HG03439 (cell line): ENCODE results near the gene SCNN1G.

Experiments used
- ATAC-seq: cut with Tn5 transposase; IDR thresholded peaks from one replicate; pipeline ENCODE4 v1.9.1; 2021; ENCODE audit warnings: mild to moderate bottlenecking, moderate library complexity; ENCODE audit not compliant: unreplicated experiment

SCNN1G gene

DNA sequence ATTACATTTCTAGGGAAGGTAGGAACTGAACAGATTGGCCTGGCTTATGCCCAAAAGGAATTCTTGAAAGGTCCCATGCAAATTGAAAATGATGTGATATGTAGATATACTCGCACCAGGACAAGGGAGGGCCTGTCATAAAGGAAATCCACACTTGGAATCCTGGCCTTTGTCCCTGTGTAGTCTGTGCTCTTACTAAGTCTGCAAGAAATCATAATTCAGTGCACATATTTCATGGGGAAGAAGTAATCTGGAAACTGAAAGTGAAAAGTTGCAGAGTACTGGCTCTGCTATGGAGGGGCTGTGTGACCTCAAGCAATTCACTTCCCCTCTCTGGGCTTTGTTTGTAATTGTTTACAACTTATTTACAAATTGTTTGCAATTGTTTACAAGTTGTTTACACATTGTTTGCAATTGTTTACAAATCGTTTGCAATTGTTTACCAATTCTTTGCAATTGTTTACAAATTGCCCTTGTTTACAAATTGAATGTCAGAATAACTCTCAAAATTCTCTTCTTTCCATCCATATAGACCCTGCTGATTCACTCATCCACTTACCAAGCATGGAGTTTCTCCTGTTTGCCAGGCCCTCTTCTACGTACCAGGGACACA lies 12.9 kb downstream of the SCNN1G start:
- ATAC-seq, result no peak

DNA sequence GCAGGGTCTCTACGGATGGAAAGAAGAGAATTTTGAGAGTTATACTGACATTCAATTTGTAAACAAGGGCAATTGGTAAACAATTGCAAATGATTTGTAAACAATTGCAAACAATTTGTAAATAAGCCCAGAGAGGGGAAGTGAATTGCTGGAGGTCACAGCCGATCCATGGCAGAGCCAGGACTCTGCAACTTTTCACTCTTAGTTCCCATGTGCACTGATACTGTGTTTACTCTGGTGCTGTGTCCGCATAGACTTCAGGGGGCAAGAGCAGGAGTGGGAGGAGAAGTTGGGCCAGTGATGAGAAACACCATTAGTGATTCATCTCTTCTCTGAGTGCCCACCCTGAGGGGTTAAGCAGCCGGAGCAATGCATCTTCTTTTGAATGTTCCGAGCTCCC lies 14.0 kb downstream of the SCNN1G start:
- ATAC-seq, result no peak

DNA sequence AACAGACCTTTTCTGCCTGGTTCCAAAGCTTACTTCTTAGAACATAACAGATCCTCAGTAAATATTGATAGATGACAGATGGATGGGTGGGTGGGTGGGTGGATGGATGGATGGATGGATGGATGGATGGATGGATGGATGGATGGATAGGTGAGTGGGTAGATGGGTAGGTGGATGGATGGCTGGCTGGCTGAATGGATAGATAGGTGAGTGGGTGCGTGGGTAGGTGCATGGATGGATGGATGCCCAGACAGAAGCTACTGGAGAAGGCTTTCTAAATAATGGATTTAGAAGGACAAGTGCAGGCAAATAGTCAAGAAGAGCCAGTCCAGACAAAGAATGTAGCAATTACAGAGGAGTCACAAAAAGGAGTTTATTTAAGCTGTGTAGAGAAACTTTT lies 19.6 kb downstream of the SCNN1G start:
- ATAC-seq, result no peak

DNA sequence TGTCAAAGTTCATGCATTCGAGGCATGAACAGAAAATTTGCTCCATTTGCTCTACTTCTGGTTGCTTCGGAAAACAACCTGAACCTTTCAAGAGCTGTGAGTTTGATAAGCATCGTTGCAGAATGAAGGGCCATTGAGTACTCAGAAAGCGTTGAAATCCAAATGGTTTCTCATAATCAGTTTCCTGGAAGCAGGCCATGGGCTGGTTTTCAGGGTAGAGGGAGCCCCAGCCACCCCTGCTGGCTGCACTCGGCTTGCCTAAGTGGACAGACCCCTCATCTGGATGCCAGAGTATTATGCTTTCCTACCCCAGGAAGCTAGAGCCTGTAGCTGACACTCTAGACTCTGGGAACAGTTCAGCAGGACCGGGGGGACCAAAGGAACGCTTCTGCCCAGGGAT lies 24.4 kb downstream of the SCNN1G start:
- no peak for ATAC-seq

DNA sequence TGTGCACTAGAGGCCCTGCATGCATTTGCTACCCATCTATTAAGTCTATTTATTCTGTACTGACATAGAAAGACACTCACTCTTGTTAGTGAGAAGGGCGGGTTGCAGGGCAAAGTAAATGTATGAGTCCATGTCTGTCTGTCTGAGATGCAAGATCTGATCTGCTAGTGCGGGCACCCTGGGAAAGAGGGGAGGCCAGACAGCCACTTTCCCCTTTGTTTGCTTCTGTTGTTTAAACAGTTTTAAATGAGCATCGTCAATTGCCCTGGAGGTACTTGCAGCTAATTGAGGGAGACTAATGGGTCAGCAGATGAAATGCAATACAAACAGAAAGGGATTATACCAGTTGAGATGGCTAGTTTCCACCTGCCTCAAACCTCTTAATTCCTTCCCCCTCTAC lies 24.9 kb downstream of the SCNN1G start:
- ATAC-seq, result no peak

DNA sequence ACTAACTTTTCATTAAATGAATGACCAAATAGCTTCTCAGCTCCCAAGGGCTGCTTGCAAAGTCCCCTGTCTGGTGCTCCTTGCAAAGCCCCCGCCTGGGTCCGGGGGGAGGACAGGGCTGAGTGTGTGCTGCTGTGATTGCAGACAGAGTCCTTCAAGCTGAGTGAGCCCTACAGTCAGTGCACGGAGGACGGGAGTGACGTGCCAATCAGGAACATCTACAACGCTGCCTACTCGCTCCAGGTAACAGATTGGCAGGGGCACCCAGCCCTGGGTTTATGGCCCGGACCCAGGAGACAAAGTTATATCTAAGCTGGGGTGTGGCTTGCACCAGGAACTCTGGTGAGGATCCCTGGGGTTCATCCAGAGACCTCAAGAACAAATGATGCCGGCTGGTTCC lies 27.1 kb downstream of the SCNN1G start:
- ATAC-seq, result no peak

DNA sequence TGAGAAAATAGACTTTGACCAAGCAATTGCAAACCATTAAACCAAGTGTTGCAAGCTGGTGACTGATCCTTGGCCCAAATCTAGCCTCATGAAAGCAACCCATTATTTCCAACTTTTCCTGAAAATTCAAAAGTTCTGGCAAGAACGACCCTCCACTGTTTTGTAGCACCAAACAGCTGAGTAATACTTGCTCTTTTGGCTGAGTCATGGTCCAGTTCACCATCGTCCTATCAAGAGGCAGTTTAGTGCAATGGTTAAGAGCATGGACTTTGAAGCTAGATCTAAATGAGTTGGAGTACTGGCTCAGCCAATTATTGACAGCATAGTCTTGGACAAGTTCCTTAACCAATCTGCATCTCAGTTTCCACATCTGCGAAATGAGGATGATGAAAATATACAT lies 31.3 kb downstream of the SCNN1G start:
- no peak for ATAC-seq

DNA sequence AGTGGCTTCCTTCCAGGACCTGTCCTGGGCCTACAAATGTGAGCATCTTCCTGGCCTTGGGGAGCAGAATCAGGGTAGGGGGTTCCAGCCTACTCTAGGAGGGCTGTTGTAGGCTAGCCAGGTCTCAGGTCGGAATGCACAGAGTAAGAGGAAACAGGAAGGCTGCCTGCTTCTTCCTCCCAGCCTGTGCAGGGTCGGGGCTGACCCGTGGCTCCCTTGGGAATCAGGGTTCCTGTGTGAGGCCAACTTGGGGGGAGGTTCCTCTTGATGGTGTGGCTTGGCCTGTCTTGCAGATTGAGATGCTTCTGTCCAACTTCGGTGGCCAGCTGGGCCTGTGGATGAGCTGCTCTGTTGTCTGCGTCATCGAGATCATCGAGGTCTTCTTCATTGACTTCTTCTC lies 32.3 kb downstream of the SCNN1G start:
- no peak for ATAC-seq

DNA sequence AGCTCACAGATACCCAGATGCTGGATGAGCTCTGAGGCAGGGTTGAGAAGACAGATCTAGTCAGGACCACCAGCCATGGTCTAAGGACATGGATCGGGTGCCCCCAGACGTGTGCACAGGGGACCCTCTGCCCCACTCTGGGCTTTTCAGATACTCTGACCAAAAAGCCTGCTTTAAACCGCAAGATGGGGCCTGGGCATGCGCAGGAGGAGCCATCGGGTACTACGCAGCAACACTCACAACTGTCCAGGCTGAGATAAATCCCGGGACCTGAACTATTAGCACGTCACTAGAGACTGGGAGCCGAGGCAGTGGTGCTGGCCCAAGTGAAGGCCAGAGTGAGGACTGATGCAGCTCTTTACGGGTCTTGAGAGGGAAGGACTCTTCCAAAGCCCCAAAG lies 32.9 kb downstream of the SCNN1G start:
- ATAC-seq, result no peak

DNA sequence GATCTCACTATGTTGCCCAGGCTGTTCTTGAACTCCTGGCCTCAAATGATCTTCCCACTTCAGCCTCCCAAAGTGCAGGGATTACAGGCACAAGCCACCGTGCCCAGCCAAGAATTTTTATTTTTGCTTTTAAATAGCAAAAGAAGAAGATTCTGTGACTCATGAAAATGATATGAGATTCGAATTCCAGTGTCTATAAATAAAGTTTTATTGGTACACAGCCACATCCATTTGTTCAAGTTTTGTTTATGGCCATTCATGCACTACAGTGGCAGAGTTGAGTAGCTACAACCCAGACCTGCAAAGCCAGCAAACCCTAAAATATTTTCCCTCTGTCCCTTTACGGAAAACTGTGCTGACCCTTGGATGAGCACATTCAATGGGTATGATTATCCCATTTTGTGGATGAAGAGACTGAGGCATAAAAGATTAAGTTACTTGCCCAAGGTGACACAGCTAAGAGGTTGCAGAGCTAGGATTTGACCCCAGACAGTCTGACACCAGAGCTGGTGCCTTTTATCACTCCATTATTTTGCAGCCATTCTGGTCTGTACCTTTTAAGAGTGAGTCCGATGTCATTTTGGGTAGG lies 34.2 kb downstream of the SCNN1G start:
- no peak for ATAC-seq

DNA sequence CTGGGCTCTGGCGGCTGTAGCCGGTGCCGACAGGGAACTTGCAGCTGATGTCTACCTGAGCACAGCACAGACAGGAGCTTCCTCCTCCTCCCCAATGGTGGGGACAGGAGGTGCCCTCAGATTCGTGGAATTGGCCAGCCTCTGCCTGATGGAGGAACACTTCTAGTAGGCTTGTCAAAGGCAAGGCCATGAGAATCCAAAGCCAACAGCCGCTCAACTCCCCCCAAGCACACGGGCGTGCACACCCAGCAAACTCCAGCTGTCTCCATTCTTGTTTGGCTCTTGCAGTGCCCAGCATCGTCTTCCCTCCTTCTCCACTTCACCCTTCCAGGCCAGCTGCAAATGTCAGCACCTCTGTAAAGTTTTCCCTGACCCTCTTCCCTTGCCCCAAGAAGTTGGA lies 35.1 kb downstream of the SCNN1G start:
- ATAC-seq, result no peak

DNA sequence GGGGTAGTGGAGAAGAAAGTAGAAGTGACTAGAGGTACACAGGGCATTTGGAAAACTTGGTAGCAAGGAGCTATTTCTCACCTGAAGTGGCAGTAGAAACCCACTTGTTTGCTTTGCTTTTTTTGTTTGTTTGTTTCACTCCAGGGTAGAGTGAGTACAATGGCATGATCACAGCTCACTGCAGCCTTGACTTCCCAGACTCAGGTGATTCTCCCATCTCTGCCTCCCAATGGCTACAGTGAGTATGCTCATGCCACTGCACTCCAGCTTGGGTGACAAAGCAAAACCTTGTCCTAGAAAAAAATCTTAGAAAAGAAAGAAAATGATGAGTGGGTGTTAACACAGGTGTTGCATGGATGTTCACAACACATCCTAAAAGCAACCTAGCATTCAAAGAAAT lies 40.4 kb downstream of the SCNN1G start:
- no peak for ATAC-seq

DNA sequence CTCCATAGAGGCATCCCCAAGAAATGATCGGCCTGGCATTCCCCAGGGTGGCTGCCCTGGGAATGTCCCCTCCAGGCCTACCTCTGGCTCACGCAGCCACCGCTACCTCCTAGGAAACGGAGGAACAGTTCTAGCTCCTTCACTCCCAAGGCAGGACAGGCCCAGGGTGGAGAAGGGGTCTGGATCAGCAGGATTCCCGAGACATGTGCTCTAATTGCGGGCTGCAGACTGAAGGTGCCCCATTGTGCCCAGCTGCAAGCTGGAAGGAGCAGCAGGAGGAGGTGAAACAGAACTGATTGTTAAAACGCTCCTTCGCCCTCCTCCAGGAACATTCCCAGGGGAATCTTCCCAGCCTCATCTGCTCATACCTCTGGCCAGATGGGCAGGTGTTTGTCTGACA lies 40.8 kb downstream of the SCNN1G start:
- ATAC-seq, result no peak

DNA sequence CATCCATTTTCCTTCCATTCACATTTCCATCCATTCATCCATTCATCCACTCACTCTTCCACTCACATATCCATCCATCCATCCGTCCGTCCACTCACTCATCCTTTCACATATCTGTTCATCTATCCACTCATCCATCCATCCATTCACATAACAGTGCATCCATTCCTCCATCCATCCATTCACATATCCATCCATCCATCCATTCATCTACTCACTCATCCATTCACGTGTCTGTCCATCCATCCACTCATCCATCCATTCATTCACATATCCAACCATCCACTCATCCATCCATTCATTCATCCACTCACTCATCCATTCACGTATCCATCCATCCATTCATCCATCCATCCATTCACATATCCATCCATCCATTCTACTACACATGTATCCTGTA lies 42.6 kb downstream of the SCNN1G start:
- no peak for ATAC-seq

DNA sequence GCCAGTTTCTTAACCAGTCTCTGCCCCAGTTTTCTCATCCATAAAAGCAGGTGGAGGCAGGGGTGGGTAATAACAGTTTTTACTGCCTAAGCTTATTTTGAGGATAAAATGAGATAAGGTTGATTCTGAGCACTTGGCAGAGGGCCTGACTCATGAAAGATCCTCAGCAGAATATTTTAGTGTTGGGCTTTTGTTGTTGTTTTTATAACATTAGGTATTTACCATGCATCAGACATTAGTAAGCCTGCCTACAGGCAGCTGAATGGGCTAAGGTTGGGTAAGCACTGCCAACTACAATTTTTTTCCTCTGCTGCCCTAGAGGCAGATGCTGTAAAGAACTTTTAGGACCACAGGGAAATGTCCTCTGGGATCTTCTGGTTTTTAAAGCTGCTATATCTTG lies 43.1 kb downstream of the SCNN1G start:
- no peak for ATAC-seq

DNA sequence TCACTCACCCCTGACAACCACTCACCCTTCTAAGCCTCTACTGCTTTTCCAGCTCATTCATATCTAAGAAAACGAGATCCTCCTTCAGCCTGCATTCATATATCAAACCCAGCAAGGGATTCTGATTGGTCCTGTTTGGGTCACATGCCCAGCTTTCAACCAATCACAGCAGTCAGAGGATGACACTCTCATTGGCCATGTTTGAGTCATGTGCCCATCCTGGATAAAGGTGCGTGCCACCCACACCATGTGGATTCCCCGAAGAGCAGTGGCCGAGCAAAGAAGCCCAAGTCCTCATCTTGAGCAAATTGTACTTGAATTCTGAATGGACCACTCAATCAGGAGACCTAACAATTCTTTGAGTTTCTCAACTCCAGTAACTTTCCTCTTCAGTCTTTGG lies 45.0 kb downstream of the SCNN1G start:
- no peak for ATAC-seq

DNA sequence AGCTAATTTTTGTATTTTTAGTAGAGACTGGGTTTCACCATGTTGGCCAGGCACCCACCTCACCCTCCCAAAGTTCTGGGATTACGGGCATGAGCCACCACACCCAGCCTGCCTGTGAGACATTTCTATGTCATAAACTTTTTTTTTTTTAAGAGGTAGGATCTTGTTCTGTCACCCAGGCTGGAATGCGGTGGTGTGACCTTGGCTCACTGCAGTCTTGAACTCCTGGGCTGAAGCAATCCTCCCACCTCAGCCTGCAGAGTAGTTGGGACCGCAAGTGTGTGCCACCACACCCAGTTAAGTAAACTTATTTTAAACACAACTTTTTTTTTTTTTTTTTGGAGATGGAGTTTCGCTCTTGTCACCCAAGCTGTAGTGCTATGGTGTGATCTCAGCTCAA lies 47.2 kb downstream of the SCNN1G start:
- ATAC-seq, result no peak

DNA sequence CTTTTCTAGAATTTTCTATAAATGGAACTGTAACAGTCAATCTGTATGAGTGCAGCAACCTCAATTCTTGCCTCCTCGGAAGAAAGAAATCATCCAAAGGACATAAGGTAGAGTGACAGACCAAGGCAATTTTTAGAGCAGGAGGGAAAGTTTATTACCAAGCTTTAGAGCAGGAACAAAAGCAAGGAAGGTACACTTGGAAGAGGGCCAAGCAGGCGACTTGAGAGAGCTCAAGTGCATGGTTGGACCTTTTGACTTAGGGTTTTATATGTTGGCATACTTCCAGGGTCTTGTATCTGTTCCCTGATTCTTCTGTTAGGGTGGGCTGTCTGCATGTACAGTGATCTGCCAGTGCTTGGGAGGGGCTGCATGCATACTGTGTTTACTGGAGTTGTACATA lies 50.3 kb downstream of the SCNN1G start:
- no peak for ATAC-seq

DNA sequence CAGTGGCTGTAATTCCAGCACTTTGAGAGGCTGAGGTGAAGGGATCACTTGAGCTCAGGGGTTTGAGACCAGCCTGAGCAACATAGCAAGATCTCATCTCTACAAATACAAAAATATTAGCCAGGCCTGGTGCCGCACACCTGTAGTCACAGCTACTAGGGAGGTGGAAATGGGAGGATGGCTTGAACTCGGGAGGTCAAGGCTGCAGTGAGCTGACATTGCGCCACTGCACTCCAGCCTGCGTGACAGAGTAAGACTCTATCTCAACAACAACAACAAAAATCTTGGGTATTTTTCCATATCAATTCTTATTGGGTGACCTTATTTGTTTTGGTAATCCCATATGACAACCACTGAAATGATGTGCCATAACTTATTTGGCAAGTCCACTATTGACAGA lies 52.6 kb downstream of the SCNN1G start:
- ATAC-seq, result no peak

DNA sequence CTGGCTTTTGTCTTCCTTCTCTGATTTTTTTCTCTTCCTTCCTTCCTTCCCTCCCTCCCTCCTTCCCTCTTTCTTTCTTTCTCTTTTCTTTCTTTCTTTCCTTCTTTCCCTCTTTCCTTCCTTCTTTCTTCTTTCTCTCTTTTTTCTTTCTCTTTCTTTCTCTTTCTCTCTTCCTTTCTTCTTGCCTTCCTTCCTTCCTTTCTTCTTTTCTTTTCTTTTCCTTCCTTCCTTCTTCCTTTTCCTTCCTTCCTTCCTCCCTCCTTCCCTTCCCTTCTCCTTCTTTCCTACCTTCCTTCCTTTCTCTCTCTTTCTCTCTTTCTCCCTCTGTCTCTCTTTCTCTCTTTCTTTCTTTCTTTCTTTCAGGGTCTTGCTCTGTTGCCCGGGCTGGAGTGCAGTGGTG lies 54.4 kb downstream of the SCNN1G start:
- no peak for ATAC-seq

DNA sequence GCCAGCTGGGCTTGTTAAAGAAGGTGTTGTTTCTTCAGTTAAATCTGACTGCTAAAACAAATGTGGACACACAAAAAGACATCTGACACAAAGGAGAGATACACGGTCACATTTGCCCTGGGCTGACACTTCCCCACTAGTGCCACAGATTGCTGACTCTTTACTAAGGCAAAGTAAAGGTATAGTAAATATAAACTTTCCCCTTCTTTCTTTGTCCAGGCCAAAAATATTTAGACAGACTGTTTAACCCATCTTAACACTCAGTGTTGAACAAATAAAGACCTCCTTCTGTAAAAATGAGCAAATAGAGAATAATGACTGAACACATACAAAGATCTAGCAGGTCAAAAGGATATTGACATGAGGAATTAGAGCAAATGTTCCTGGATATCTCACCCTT lies 58.4 kb downstream of the SCNN1G start:
- ATAC-seq, result no peak

DNA sequence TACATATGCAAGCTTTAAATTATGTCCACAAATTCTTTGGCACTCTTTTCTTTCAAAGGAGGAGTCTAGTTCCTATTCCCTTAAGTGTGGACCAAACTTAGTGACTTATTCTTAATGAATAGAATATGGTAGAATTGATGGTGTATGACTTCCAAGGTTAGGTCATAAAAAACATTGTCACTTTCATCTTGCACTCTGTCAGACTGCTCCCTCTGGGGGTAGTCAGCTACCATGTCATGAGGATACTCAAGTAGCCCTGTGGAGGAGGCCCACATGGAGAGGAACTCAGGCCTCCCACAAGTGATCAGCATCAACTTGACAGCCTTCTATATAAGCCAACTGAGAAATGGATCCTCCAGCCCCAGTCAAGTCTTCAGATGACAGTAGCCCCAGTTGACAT lies 61.6 kb downstream of the SCNN1G start:
- no peak for ATAC-seq

DNA sequence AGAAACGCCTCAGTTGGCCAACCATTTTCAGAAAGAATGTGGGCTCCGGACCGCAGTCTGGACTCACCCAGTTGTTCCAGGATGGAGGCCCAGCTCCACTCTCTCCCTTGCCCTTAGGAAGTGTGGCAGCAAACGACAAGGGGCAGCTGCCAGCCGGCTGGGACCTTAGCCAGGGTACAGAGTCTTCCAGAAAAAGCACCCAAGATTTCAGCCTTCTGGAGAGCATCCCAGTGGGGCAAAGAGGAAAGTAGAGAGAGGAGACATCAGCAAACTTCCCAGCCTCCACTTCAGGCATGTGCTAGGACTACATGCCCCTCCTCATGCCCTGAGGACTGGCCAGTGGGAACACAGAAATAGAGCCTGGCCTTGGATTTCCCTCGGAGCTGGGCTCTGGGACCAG lies 62.7 kb downstream of the SCNN1G start:
- ATAC-seq, result no peak
